GM12892 (cell line): Measurements from ENCODE around the gene ERBB4.

Experiments
- POLR2A ChIP-seq: IDR thresholded peaks from 2 replicates; pipeline ENCODE4 v1.6.1; 2011; ENCODE audit warnings: low read depth, low read length, control low read depth
- POLR2AphosphoS5 ChIP-seq: IDR thresholded peaks from 2 replicates; pipeline ENCODE4 v1.6.1; 2011; ENCODE audit warnings: low read depth, low read length, control low read depth

DNA sequence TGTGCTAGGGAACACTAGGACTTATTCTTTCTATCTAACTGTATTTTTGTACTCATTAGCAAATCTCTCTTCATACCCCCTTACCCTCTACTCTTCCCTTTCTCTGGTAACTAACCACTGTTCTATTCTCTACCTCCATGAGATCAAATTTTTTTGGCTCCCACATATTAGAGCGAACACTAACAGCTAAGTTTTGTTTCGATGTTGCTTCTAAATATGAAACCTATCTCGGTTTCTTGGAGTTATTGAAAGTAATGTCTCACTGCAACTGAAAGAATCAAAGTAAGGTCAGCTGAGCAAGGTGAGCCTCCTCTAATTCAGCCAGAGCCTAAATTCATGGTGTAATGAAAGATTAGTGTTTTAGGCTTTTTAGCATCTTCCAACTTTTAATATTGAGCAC lies 1024.6 kb downstream of the ERBB4 start:
- TF ChIP-seq POLR2A (no peak), POLR2AphosphoS5 (no peak)
